Left renal pelvis (tissue), 4 donors: ENCODE data around the gene AMACR. TPM values are rescaled to one million over a fixed set of nuclear protein-coding genes. Genes with fewer than 3 reads are reported as not detected.
"Not testable (repeated sequence)": the region's sequence is repeated elsewhere in the genome, so short reads cannot be mapped to it uniquely, and the experiment has no call there.

Source experiments
- DNase-seq, 4 donors: peaks; one replicate each; pipeline ENCODE4 v3.0.0-alpha.2; 2013; ENCODE audit warnings: low read depth in 4 of 4, low spot score in 3 of 4
- polyA plus RNA-seq, 4 donors: library from polyadenylated mRNA; unstranded; fragments of 120-200 nt; gene quantifications; one replicate each; pipeline ENCODE4 v1.2.1, GENCODE V29; 2013; ENCODE audit not compliant: insufficient read length in 4 of 4

The AMACR gene
- polyA plus RNA-seq, 4 donors = 9.0 to 85.7 (median 73.6) TPM

DNA sequence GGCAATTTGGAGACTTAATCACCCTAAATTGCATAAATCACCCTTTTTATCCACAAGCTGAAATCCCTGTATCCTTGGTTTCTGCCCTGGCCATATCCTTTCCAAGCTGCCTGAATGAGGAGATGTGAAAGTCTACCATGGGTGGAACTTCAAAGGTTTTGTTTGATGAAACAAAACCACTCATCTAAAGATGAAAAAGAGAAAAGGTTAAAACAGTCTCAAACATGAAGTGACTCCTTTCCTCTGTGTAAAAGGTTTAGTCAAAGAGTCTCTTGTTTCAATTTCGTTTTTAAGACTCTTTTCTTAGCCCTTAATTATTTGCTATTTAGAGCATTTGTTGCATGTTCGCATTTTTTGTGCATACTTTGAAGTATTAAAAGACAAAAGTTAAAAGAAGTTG, 34.6 kb downstream of the AMACR start:
- no peak for DNase-seq

GRCh38 chr5:33969572-33970452, 38.0 kb downstream of the AMACR start:
- peak in 3 of 4 donors; percentile 18 to 35 (median 26) for DNase-seq

DNA sequence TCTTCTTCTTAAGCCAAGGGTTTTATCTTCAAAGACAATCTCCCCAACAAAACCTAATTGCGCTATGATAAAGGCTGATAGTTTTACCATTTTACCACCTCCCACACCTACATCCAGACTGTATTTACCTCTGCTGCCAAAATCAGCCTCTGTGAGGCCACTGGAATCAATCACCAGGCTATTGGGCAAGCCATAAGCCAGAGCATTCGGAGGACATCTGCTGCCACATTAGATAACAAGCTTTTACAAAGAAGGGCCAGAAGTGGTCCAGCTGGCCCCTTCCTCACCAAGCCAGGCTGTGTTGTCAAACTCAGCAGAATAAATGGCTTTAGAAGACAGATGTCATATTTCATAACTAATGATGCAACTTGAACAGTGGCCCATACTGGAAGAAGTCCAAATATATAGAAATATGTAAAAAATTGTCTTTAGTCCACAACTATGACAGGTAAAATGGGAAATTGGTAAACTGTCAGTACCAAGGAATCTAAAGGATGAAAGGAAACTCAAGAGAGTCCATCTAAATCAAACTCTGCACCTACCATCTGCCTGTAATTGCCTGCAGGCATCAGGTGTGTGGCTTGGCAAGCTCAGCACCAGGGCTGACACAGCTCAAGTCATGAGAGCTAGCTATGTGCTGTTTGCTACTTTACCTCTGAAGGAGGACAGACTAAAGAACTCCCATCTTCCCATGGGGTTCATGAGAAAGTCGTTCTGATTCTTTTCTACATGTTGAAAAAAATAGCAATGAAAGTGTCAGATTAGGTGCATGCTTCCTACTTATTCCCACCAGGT, 39.4 kb downstream of the AMACR start:
- DNase-seq = no peak

GRCh38 chr5:33966805-33967204, 41.0 kb downstream of the AMACR start:
- no peak for DNase-seq

- no peak for DNase-seq
These were observed 43.6 kb downstream of the AMACR start for GRCh38 chr5:33964132-33964700.

DNA sequence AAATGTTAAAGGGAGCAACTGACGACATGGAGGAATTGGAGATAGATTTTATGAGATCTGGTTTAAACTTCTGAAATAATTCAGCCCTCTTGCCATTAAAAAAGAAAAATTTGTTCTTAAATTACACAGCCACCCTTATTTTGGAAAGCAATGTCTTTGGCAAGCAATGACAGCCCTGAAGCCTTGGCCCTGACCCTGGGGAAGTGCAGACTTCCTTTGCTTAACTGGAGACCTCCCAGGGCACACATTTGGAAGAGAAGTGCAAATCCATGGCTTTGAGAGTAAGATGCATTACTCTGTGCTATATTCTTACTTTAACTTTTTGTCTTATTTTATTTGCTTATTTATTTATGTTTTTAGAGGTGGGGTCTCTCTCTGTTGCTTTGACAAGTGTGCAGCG, 49.7 kb downstream of the AMACR start:
- DNase-seq = no peak

DNA sequence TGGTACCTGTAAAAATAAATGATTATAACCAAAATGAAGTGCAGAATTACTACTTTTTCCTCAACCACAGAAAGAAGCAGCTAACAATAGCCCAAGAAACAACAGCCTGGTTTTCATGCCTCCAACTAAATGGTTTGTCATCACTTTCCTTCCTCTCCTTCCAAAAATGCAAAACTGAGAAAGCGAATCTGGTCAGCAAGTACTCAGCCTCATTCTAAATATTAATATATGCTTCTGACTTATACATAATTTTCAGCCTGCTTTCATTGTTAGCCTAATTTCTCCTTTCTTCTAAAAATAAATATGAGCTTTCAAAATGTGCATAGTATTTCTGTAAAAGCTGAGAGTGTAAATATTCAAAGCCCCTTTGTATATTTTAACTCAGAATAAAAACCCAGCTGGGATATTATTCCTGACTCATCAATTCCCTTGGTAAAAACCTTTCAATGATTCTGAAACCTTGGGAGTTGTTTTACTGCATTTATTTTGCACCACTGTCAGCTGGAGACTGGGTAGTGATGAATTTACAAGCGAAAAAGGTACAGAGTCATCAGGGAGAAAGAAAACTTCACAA, 50.2 kb downstream of the AMACR start:
- DNase-seq = no peak

DNA sequence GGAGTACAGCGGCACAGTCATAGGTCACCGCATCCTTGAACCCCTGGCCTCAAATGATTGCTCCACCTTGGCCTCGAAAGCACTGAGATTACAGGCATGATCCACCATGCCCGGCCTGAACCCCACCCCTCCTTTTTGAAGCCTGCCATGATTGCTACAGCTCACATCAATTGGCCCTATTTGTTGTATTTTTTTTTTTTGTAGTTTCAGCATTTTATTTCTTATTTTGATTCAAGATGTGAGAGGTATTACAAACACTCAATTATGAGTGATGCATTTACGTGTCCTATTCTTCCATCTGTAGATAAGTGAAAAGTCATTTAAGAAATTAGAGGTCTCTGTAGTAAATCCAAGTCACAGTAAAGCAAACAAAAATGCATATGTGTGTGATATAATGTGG, 55.7 kb downstream of the AMACR start:
- DNase-seq = not testable (repeated sequence)

DNA sequence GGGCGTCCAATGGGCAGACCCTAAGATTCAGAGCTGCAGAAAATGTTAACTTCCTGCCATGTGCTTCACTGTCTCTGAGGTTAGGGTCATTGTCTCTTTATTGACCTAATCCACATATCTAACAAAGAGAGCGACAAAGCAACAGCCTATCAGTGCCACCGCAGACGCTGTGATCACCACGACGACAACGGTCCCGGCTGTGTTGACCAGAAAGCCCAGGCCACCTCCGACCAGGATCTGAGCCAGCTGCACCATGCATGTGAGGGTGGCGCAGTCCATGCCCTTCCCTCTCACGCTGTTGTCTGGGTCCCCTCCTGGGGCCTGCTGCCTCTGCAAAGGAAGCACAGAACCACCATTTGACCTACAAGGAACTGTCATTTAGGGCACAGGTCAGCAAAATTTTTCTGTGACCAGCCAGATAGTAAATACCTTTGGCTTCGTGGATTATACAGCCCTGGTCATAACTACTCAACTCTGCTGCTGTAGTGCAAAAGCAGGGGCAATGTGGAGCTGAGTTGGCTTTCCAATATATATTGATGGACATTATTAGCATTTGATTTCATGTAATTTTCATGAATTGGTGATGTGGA, 63.2 kb downstream of the AMACR start:
- no peak for DNase-seq

GRCh38 chr5:33941090-33941489, 66.8 kb downstream of the AMACR start:
- no peak for DNase-seq

GRCh38 chr5:33939556-33940262, 68.1 kb downstream of the AMACR start:
- no peak for DNase-seq

GRCh38 chr5:33938881-33939280, 69.0 kb downstream of the AMACR start:
- no peak for DNase-seq

DNA sequence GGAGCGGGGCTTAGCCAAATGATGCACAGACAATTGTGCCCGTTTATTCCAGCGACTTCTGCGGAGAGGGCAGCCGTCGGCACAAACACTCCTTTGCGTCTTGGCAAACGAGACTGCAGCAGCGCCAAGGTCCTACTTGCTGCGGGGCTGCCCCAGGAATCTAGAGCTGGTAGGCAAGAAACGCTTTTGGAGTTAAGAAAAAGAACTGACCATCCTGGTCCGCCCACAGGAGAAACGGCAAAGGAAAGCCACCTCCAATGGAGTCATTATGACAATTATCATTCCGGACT, 69.4 kb downstream of the AMACR start:
- no peak for DNase-seq

DNA sequence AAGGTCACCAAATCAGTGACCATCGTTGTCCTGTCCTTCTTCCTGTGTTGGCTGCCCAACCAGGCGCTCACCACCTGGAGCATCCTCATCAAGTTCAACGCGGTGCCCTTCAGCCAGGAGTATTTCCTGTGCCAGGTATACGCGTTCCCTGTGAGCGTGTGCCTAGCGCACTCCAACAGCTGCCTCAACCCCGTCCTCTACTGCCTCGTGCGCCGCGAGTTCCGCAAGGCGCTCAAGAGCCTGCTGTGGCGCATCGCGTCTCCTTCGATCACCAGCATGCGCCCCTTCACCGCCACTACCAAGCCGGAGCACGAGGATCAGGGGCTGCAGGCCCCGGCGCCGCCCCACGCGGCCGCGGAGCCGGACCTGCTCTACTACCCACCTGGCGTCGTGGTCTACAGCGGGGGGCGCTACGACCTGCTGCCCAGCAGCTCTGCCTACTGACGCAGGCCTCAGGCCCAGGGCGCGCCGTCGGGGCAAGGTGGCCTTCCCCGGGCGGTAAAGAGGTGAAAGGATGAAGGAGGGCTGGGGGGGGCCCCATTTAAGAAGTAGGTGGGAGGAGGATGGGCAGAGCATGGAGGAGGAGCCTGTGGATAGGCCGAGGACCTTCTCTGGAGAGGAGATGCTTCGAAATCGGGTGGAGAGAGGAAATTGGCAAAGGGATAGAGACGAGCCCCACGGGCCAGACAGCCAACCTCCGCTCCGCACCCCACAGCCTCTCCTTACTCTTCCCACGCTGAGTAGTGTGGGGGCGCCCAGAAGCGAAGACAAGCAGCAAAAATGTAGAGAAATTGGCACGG, 69.9 kb downstream of the AMACR start:
- DNase-seq = no peak

- DNase-seq = no peak
These were observed 70.7 kb downstream of the AMACR start for GRCh38 chr5:33937017-33937706.

DNA sequence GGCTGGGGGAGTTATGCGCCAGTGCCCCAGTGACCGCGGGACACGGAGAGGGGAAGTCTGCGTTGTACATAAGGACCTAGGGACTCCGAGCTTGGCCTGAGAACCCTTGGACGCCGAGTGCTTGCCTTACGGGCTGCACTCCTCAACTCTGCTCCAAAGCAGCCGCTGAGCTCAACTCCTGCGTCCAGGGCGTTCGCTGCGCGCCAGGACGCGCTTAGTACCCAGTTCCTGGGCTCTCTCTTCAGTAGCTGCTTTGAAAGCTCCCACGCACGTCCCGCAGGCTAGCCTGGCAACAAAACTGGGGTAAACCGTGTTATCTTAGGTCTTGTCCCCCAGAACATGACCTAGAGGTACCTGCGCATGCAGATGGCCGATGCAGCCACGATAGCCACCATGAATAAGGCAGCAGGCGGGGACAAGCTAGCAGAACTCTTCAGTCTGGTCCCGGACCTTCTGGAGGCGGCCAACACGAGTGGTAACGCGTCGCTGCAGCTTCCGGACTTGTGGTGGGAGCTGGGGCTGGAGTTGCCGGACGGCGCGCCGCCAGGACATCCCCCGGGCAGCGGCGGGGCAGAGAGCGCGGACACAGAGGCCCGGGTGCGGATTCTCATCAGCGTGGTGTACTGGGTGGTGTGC, 71.4 kb downstream of the AMACR start, which contains the start of gene RXFP3:
Gene RXFP3 (plus strand): TSS at position 6 of the 636 bp plus-strand sequence. CDS start 355 bp downstream, at position 361.
- DNase-seq = peak in 1 of 4 donors; percentile 16
